Thymus (tissue), 11 donors: ENCODE data around the gene TP53BP2. TPM values are rescaled to one million over a fixed set of nuclear protein-coding genes. Genes with fewer than 3 reads are reported as not detected.

Experiments used
- DNase-seq, 9 donors: peaks; one replicate each; pipeline ENCODE4 v3.0.0-alpha.2; 2013; ENCODE audit warnings: low spot score in 9 of 9, low read depth in 6 of 9, missing footprints in 1 of 9
- H3K27ac ChIP-seq, 2 donors: one replicate each; pipeline ENCODE4 v1.5.1; 2013; ENCODE audit warnings: control low read depth in 1 of 2, low read depth in 1 of 2, low read length in 1 of 2, mild to moderate bottlenecking in 1 of 2, moderate library complexity in 1 of 2
- H3K27me3 ChIP-seq, 2 donors: one replicate each; pipeline ENCODE4 v1.5.1; 2013; ENCODE audit warnings: low read length in 1 of 2; ENCODE audit not compliant: control insufficient read depth in 2 of 2, insufficient read depth in 1 of 2
- H3K36me3 ChIP-seq, 2 donors: one replicate each; pipeline ENCODE4 v1.5.1; 2013; ENCODE audit warnings: low read length in 1 of 2, mild to moderate bottlenecking in 1 of 2, moderate library complexity in 1 of 2; ENCODE audit not compliant: control insufficient read depth in 2 of 2, insufficient read depth in 2 of 2
- H3K4me1 ChIP-seq, 2 donors: one replicate each; pipeline ENCODE4 v1.5.1; 2013; ENCODE audit warnings: low read length in 2 of 2; ENCODE audit not compliant: control insufficient read depth in 2 of 2, insufficient read depth in 2 of 2
- H3K4me3 ChIP-seq, 2 donors: one replicate each; pipeline ENCODE4 v1.5.1; 2013; ENCODE audit warnings: low read length in 2 of 2, control low read depth in 1 of 2, mild to moderate bottlenecking in 1 of 2
- H3K9me3 ChIP-seq, 2 donors: one replicate each; pipeline ENCODE4 v1.5.1; 2013; ENCODE audit warnings: low read length in 1 of 2, mild to moderate bottlenecking in 1 of 2; ENCODE audit not compliant: control insufficient read depth in 2 of 2, insufficient read depth in 1 of 2
- WGBS: extraction: QIAGEN DNeasy Blood & Tissue Kit; methylation state at CpG from one replicate; pipeline ENCODE4 v1.1.7; 2013; 5-methylcytosine and 5-hydroxymethylcytosine counted together
- polyA plus RNA-seq: library from polyadenylated mRNA; stranded (reverse); fragments of 200-250 nt; gene quantifications from one replicate; pipeline ENCODE4 v1.2.3, GENCODE V29; 2013
- total RNA-seq: library from RNA; stranded (reverse); fragments of 120-200 nt; gene quantifications from one replicate; pipeline ENCODE4 v1.2.4, GENCODE V29; 2013
- donor health status: healthy.

Gene TP53BP2
- total and polyA plus RNA-seq, 2 donors = 15.2 to 23.3 TPM

- Histone ChIP-seq H3K4me3 (no peak overlapping the region), H3K9me3 (no peaks in the 10 kb centered on the region), H3K27ac (no peak overlapping the region), H3K36me3 (no peaks in the 10 kb centered on the region), H3K27me3 (no peaks in the 10 kb centered on the region), H3K4me1 (no peaks in the 10 kb centered on the region)
- DNase-seq = no peak
- WGBS = 96% methylated on average over 20 of the region's 20 CpGs
These were observed 88.7 kb downstream of the TP53BP2 start for GRCh38 chr1:223756806-223757700.

GRCh38 chr1:223755992-223756775 is 89.6 kb downstream of the TP53BP2 start:
- H3K4me1 ChIP-seq = no peaks in the 10 kb centered on the region
- no peak overlapping the region for H3K27ac ChIP-seq
- peaks cover 0 to 4% of the 10 kb centered on the region in 2 donors for H3K36me3 ChIP-seq
- no peak overlapping the region for H3K4me3 ChIP-seq
- no peaks in the 10 kb centered on the region for H3K9me3 ChIP-seq
- 97% methylated on average over 13 of the region's 13 CpGs for WGBS
- no peak for DNase-seq
- H3K27me3 ChIP-seq = no peaks in the 10 kb centered on the region

- no peak for DNase-seq
- WGBS = 95% methylated on average over 9 of the region's 9 CpGs
- no peaks in the 10 kb centered on the region for H3K4me1 ChIP-seq
- H3K27ac ChIP-seq = no peak overlapping the region
- H3K9me3 ChIP-seq = no peaks in the 10 kb centered on the region
- H3K36me3 ChIP-seq = peaks cover 0 to 4% of the 10 kb centered on the region in 2 donors
- H3K4me3 ChIP-seq = no peak overlapping the region
- no peaks in the 10 kb centered on the region for H3K27me3 ChIP-seq
These were observed 90.3 kb downstream of the TP53BP2 start for GRCh38 chr1:223755432-223755792.

- H3K4me3 ChIP-seq = no peak overlapping the region
- WGBS = 98% methylated on average over 17 of the region's 17 CpGs
These were observed 90.9 kb downstream of the TP53BP2 start for GRCh38 chr1:223754681-223755431.

GRCh38 chr1:223752721-223753515 is 92.8 kb downstream of the TP53BP2 start:
- Histone ChIP-seq H3K27ac (no peak overlapping the region), H3K36me3 (peaks cover 0 to 4% of the 10 kb centered on the region in 2 donors), H3K9me3 (no peaks in the 10 kb centered on the region), H3K4me1 (peaks cover 0 to 9% of the 10 kb centered on the region in 2 donors), H3K27me3 (peaks cover 0 to 12% of the 10 kb centered on the region in 2 donors), H3K4me3 (no peak overlapping the region)
- no peak for DNase-seq
- 94% methylated on average over 15 of the region's 15 CpGs for WGBS

More at GRCh38 chr1:223754681-223755431, 90.9 kb downstream of the TP53BP2 start:
- H3K9me3 ChIP-seq = no peaks in the 10 kb centered on the region
- H3K27me3 ChIP-seq = no peaks in the 10 kb centered on the region
- H3K4me1 ChIP-seq = no peaks in the 10 kb centered on the region
- H3K27ac ChIP-seq = no peak overlapping the region
- H3K36me3 ChIP-seq = peaks cover 0 to 4% of the 10 kb centered on the region in 2 donors
- DNase-seq = no peak

GRCh38 chr1:223751696-223752095 is 94.1 kb downstream of the TP53BP2 start:
- 96% methylated on average over 4 of the region's 4 CpGs for WGBS
- Histone ChIP-seq H3K36me3 (peaks cover 0 to 4% of the 10 kb centered on the region in 2 donors), H3K9me3 (no peaks in the 10 kb centered on the region), H3K4me3 (no peak overlapping the region), H3K4me1 (peaks cover 0 to 9% of the 10 kb centered on the region in 2 donors), H3K27me3 (peaks cover 0 to 18% of the 10 kb centered on the region in 2 donors), H3K27ac (no peak overlapping the region)
- no peak for DNase-seq

- WGBS = 97% methylated on average over 13 of the region's 13 CpGs
- Histone ChIP-seq H3K4me1 (peaks cover 0 to 9% of the 10 kb centered on the region in 2 donors), H3K27me3 (peaks cover 0 to 18% of the 10 kb centered on the region in 2 donors), H3K9me3 (no peaks in the 10 kb centered on the region), H3K27ac (no peak overlapping the region), H3K36me3 (peaks cover 0 to 4% of the 10 kb centered on the region in 2 donors), H3K4me3 (no peak overlapping the region)
- no peak for DNase-seq
These were observed 94.8 kb downstream of the TP53BP2 start for GRCh38 chr1:223750730-223751570.
